SK-N-SH (cell line): ENCODE results near the gene LPP. TPM values are rescaled to one million over a fixed set of nuclear protein-coding genes. Genes with fewer than 3 reads are reported as not detected.
A peak's percentile ranks its signal among the peaks of the same experiment; 100 is the strongest.

ENCODE experiments used
- CTCF ChIA-PET: fragments of 300-600, 350-600 bp; formaldehyde crosslinking; extraction: SDS; loops from one replicate; lab custom pipeline; 2021; lab: Yijun Ruan, JAX
- POLR2A ChIA-PET: fragments of 350-600 bp; sonication (Branson Sonifier 250); formaldehyde crosslinking; extraction: SDS; loops from one replicate; lab custom pipeline; 2020; ENCODE audit warnings: antibody characterized with exemption, inconsistent platforms; lab: Yijun Ruan, JAX
- DNase-seq: peaks from one replicate; pipeline ENCODE4 v3.0.0; 2012
- H2AFZ ChIP-seq: fragments of 200-600 bp; sonication (generic); 2 replicates; pipeline ENCODE4 v1.8.1; 2016; ENCODE audit warnings: antibody characterized with exemption, mild to moderate bottlenecking, low read depth
- H3F3A ChIP-seq: fragments of 200-600 bp; sonication (generic); replicated peaks from 2 replicates; pipeline ENCODE3; 2016; ENCODE audit warnings: antibody characterized with exemption, mild to moderate bottlenecking; ENCODE audit not compliant: insufficient read depth
- H3K27ac ChIP-seq, 2 experiments: fragments of 200-500 bp in 1 of 2; fragments of 200-600 bp in 1 of 2; sonication (Bioruptor generic) in 1 of 2; sonication (generic), shearing (Covaris generic) in 1 of 2; 2 replicates each; pipeline versions ENCODE4 v1.5.1 to v1.6.1; 2014 to 2016; ENCODE audit warnings: low read depth in 2 of 2, inconsistent platforms in 1 of 2, low read length in 1 of 2, mild to moderate bottlenecking in 1 of 2, mixed read lengths in 1 of 2
- H3K27me3 ChIP-seq: fragments of 200-600 bp; sonication (generic), shearing (Covaris generic); 2 replicates; pipeline ENCODE4 v1.6.1; 2016; ENCODE audit warnings: mixed run types; ENCODE audit not compliant: insufficient read depth
- H3K36me3 ChIP-seq, 2 experiments: fragments of 200-500 bp in 1 of 2; fragments of 200-600 bp in 1 of 2; sonication (Bioruptor generic) in 1 of 2; sonication (generic) in 1 of 2; replicated peaks in 1 of 2; 2 replicates each; pipeline versions ENCODE3 to v1.5.1; 2014 to 2016; ENCODE audit warnings: low read length in 1 of 2, mild to moderate bottlenecking in 1 of 2; ENCODE audit not compliant: insufficient read depth in 2 of 2, control insufficient read depth in 1 of 2
- H3K4me1 ChIP-seq, 2 experiments: fragments of 200-500 bp in 1 of 2; fragments of 200-600 bp in 1 of 2; sonication (Bioruptor generic) in 1 of 2; sonication (generic), shearing (Covaris generic) in 1 of 2; 2 replicates each; pipeline versions ENCODE4 v1.5.1 to v1.6.1; 2014 to 2016; ENCODE audit warnings: low read depth in 1 of 2, low read length in 1 of 2, mixed run types in 1 of 2; ENCODE audit not compliant: insufficient read depth in 2 of 2, control insufficient read depth in 1 of 2
- H3K4me2 ChIP-seq: fragments of 200-600 bp; sonication (generic), shearing (Covaris generic); 2 replicates; pipeline ENCODE4 v1.6.1; 2017; ENCODE audit warnings: mixed run types
- H3K4me3 ChIP-seq, 2 experiments: fragments of 200-500 bp in 1 of 2; fragments of 200-600 bp in 1 of 2; sonication (Bioruptor generic) in 1 of 2; sonication (generic), shearing (Covaris generic) in 1 of 2; 2 replicates each; pipeline versions ENCODE4 v1.5.1 to v1.8.1; 2014 to 2016; ENCODE audit warnings: low read depth in 2 of 2, inconsistent platforms in 1 of 2, low read length in 1 of 2, mild to moderate bottlenecking in 1 of 2, mixed read lengths in 1 of 2, moderate library complexity in 1 of 2
- H3K79me2 ChIP-seq: fragments of 200-600 bp; sonication (generic); 2 replicates; pipeline ENCODE4 v1.8.1; 2017; ENCODE audit warnings: mild to moderate bottlenecking; ENCODE audit not compliant: insufficient read depth
- H3K9ac ChIP-seq: fragments of 200-600 bp; sonication (generic); 2 replicates; pipeline ENCODE4 v1.6.1; 2017; ENCODE audit warnings: mixed run types
- H3K9me2 ChIP-seq: fragments of 200-600 bp; sonication (generic); 2 replicates; pipeline ENCODE4 v1.6.1; 2017; ENCODE audit warnings: mixed run types
- H3K9me3 ChIP-seq: fragments of 200-600 bp; sonication (generic); 2 replicates; pipeline ENCODE4 v1.6.1; 2017; ENCODE audit warnings: mixed run types, mild to moderate bottlenecking, moderate library complexity
- H4K20me1 ChIP-seq: fragments of 200-600 bp; sonication (generic); 2 replicates; pipeline ENCODE4 v1.6.1; 2017; ENCODE audit warnings: mild to moderate bottlenecking, mixed run types; ENCODE audit not compliant: insufficient read depth
- ELF1 ChIP-seq: IDR thresholded peaks from 2 replicates; pipeline ENCODE4 v1.4.0; 2012
- EP300 ChIP-seq, 2 experiments: IDR thresholded peaks; 2 replicates each; pipeline versions ENCODE4 v1.4.0 to v1.6.1; 2012; ENCODE audit warnings: borderline replicate concordance in 1 of 2, low read depth in 1 of 2, low read length in 1 of 2
- FOSL2 ChIP-seq: IDR thresholded peaks from 2 replicates; pipeline ENCODE4 v1.4.0; 2012; ENCODE audit warnings: low read depth, mild to moderate bottlenecking, moderate library complexity, borderline replicate concordance
- FOXM1 ChIP-seq: IDR thresholded peaks from 2 replicates; pipeline ENCODE4 v1.4.0; 2012; ENCODE audit warnings: low read depth, mild to moderate bottlenecking
- JUND ChIP-seq: IDR thresholded peaks from 2 replicates; pipeline ENCODE4 v1.4.0; 2012
- MEF2A ChIP-seq: IDR thresholded peaks from 2 replicates; pipeline ENCODE4 v1.4.0; 2012; ENCODE audit warnings: low read depth, borderline replicate concordance
- NFIC ChIP-seq: IDR thresholded peaks from 2 replicates; pipeline ENCODE4 v1.4.0; 2012; ENCODE audit warnings: borderline replicate concordance
- NRF1 ChIP-seq: IDR thresholded peaks from 2 replicates; pipeline ENCODE4 v1.6.1; 2012; ENCODE audit warnings: low read depth, mild to moderate bottlenecking, low read length
- RAD21 ChIP-seq: IDR thresholded peaks from 2 replicates; pipeline ENCODE4 v1.6.1; 2012; ENCODE audit warnings: mild to moderate bottlenecking, low read length
- RXRA ChIP-seq: IDR thresholded peaks from 2 replicates; pipeline ENCODE4 v1.4.0; 2012; ENCODE audit warnings: low read depth, mild to moderate bottlenecking, borderline replicate concordance
- SIN3A ChIP-seq: IDR thresholded peaks from 2 replicates; pipeline ENCODE4 v1.6.1; 2012; ENCODE audit warnings: low read depth, mild to moderate bottlenecking, low read length, moderate library complexity, borderline replicate concordance
- TCF12 ChIP-seq: IDR thresholded peaks from 2 replicates; pipeline ENCODE4 v1.4.0; 2012
- YY1 ChIP-seq: IDR thresholded peaks from 2 replicates; pipeline ENCODE4 v1.4.0; 2012; ENCODE audit warnings: low read depth, mild to moderate bottlenecking
- WGBS: methylation state at CpG from one replicate; pipeline ENCODE4 v1.1.6; 2017; ENCODE audit warnings: low lambda C conversion rate; 5-methylcytosine and 5-hydroxymethylcytosine counted together
- polyA plus RNA-seq, 3 experiments: library from polyadenylated mRNA; depleted of rRNA; stranded (reverse); fragments of >200 nt; gene quantifications; 2 replicates each; pipeline ENCODE4 v1.2.3, GENCODE V29; 2012
- TF ChIP-seq, protein P1 (sequence below): fragments of 200-600 bp; sonication (generic); IDR thresholded peaks from 2 replicates; pipeline ENCODE4 v1.6.1; 2017; ENCODE audit warnings: antibody characterized with exemption, mild to moderate bottlenecking, moderate library complexity
- TF ChIP-seq, protein P2 (sequence below): IDR thresholded peaks from 2 replicates; pipeline ENCODE4 v1.4.0; 2012; ENCODE audit warnings: low read depth
- TF ChIP-seq, protein P3 (sequence below): IDR thresholded peaks from 2 replicates; pipeline ENCODE4; 2012
- TF ChIP-seq, protein P4 (sequence below): IDR thresholded peaks from 2 replicates; pipeline ENCODE4 v1.4.0; 2012; ENCODE audit warnings: low read depth, borderline replicate concordance
- TF ChIP-seq, protein P5 (sequence below): fragments of 150-350 bp; IDR thresholded peaks from 2 replicates; pipeline ENCODE4 v1.6.1; 2016; ENCODE audit warnings: mild to moderate bottlenecking, low read depth, low read length

Gene LPP
- polyA plus RNA-seq, 1 of the 3 experiments (the other 2 are of a cell fraction) = 6.6 TPM

DNA sequence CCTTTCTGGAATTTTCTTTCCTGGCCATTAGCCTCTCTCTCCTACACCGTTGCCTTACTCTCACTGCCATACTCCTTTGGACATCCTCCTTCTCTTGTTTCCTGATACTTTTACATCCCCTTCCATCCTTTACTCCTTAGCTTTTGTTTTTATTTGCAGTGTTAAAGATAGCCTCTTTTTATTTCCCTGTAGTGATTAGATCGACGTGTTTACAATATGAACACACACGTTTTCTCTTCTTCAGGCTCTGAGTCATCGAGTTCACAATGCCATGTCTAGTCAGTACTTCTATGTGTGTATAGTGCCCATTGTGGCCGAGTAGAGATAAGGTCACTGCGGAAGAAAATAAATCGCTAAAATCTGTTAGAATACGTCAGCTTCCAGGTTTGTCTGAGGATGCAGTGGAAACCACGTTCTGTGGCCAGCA, 208.5 kb downstream of the LPP start:
- peak overlapping the region; percentile 58 to 84; a peak in 3 of 4 replicates for H3K27ac ChIP-seq

More for the DNA sequence above, 208.5 kb downstream of the LPP start:
- no peaks in the 10 kb centered on the region for H3K27me3 ChIP-seq
- peaks cover 53% of the 10 kb centered on the region for H3K79me2 ChIP-seq
- H3K9me2 ChIP-seq = no peaks in the 10 kb centered on the region
- DNase-seq = no peak
- H2AFZ ChIP-seq = no peak overlapping the region
- TF ChIP-seq SIN3A (peak; percentile 42; the same call in 1 of the 2 replicates), FOXM1 (no peak), FOSL2 (peak; percentile 86), ELF1 (peak; percentile 16; the same call in 1 of the 2 replicates), RXRA (peak; percentile 70), NFIC (peak; percentile 41; the same call in 1 of the 2 replicates), RAD21 (0 out of 2 replicates have a peak, but pooled peaks have one; percentile 16), YY1 (peak; percentile 36; the same call in 1 of the 2 replicates), TCF12 (peak; percentile 83; the same call in 1 of the 2 replicates), NRF1 (no peak), MEF2A (peak; percentile 51; the same call in 1 of the 2 replicates), JUND (peak; percentile 74), EP300 (IDR thresholded peaks at IDR 0.05; ENCODE audit: borderline replicate concordance in 1 of 2, low read depth in 1 of 2, low read length in 1 of 2) (peak in 1 of 2 experiments; percentile 66; a peak in 2 of 4 replicates)
- TF ChIP-seq, protein P1, sequence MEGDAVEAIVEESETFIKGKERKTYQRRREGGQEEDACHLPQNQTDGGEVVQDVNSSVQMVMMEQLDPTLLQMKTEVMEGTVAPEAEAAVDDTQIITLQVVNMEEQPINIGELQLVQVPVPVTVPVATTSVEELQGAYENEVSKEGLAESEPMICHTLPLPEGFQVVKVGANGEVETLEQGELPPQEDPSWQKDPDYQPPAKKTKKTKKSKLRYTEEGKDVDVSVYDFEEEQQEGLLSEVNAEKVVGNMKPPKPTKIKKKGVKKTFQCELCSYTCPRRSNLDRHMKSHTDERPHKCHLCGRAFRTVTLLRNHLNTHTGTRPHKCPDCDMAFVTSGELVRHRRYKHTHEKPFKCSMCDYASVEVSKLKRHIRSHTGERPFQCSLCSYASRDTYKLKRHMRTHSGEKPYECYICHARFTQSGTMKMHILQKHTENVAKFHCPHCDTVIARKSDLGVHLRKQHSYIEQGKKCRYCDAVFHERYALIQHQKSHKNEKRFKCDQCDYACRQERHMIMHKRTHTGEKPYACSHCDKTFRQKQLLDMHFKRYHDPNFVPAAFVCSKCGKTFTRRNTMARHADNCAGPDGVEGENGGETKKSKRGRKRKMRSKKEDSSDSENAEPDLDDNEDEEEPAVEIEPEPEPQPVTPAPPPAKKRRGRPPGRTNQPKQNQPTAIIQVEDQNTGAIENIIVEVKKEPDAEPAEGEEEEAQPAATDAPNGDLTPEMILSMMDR = peak; percentile 50
- TF ChIP-seq, protein P2, sequence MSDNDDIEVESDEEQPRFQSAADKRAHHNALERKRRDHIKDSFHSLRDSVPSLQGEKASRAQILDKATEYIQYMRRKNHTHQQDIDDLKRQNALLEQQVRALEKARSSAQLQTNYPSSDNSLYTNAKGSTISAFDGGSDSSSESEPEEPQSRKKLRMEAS = peak; percentile 72; the same call in 1 of the 2 replicates
- TF ChIP-seq, protein P3, sequence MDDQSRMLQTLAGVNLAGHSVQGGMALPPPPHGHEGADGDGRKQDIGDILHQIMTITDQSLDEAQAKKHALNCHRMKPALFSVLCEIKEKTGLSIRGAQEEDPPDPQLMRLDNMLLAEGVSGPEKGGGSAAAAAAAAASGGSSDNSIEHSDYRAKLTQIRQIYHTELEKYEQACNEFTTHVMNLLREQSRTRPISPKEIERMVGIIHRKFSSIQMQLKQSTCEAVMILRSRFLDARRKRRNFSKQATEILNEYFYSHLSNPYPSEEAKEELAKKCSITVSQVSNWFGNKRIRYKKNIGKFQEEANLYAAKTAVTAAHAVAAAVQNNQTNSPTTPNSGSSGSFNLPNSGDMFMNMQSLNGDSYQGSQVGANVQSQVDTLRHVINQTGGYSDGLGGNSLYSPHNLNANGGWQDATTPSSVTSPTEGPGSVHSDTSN = peak; percentile 71
- TF ChIP-seq, protein P4, sequence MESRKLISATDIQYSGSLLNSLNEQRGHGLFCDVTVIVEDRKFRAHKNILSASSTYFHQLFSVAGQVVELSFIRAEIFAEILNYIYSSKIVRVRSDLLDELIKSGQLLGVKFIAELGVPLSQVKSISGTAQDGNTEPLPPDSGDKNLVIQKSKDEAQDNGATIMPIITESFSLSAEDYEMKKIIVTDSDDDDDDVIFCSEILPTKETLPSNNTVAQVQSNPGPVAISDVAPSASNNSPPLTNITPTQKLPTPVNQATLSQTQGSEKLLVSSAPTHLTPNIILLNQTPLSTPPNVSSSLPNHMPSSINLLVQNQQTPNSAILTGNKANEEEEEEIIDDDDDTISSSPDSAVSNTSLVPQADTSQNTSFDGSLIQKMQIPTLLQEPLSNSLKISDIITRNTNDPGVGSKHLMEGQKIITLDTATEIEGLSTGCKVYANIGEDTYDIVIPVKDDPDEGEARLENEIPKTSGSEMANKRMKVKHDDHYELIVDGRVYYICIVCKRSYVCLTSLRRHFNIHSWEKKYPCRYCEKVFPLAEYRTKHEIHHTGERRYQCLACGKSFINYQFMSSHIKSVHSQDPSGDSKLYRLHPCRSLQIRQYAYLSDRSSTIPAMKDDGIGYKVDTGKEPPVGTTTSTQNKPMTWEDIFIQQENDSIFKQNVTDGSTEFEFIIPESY = no peak
- TF ChIP-seq, protein P5, sequence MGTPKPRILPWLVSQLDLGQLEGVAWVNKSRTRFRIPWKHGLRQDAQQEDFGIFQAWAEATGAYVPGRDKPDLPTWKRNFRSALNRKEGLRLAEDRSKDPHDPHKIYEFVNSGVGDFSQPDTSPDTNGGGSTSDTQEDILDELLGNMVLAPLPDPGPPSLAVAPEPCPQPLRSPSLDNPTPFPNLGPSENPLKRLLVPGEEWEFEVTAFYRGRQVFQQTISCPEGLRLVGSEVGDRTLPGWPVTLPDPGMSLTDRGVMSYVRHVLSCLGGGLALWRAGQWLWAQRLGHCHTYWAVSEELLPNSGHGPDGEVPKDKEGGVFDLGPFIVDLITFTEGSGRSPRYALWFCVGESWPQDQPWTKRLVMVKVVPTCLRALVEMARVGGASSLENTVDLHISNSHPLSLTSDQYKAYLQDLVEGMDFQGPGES = no peak
- no peaks in the 10 kb centered on the region for H4K20me1 ChIP-seq
- POLR2A ChIA-PET = no interaction called here
- WGBS = 8% methylated on average over 10 of the region's 10 CpGs
- CTCF ChIA-PET = interaction anchor here (1.0 kb wide), 1 partner anchor 19 kb away, joined by 3 read pairs; no protein-coding TSS in a partner anchor
- peaks cover 0 to 1% of the 10 kb centered on the region in 2 experiments for H3K36me3 ChIP-seq
- no peaks in the 10 kb centered on the region for H3K9me3 ChIP-seq
- peaks cover 14% of the 10 kb centered on the region for H3F3A ChIP-seq
- peak overlapping the region; percentile 39; the same call in 1 of the 2 replicates for H3K4me2 ChIP-seq
- H3K4me1 ChIP-seq = peaks cover 0 to 2% of the 10 kb centered on the region in 2 experiments; a peak in 1 of 4 replicates
- H3K9ac ChIP-seq = no peak overlapping the region; the same call in 1 of the 2 replicates
- H3K4me3 ChIP-seq = no peak overlapping the region
